H1 (cell line): ENCODE measurements around the gene EIF5A2. TPM values are rescaled to one million over a fixed set of nuclear protein-coding genes. Genes with fewer than 3 reads are reported as not detected.

ENCODE experiments used
- ATF3 ChIP-seq: IDR thresholded peaks from 2 replicates; pipeline ENCODE4 v1.6.1; 2011; ENCODE audit warnings: low read depth, mild to moderate bottlenecking, low read length; ENCODE audit not compliant: insufficient read depth
- BACH1 ChIP-seq: IDR thresholded peaks from 2 replicates; pipeline ENCODE4 v1.6.1; 2012; ENCODE audit warnings: low read length, improper control_type of control experiment
- CHD7 ChIP-seq: fragments of 300-600 bp; sonication (generic); IDR thresholded peaks from 2 replicates; pipeline ENCODE4 v1.7.1; 2012; ENCODE audit warnings: low read length, moderate library complexity, mild to moderate bottlenecking, inconsistent platforms; ENCODE audit not compliant: insufficient replicate concordance
- KDM5A ChIP-seq: fragments of 200-600 bp; IDR thresholded peaks from 2 replicates; pipeline ENCODE4 v1.7.1; 2012; ENCODE audit warnings: mild to moderate bottlenecking, low read length, inconsistent platforms, mixed read lengths
- MAX ChIP-seq: IDR thresholded peaks from 2 replicates; pipeline ENCODE4 v1.6.1; 2012; ENCODE audit warnings: inconsistent platforms
- POLR2A ChIP-seq, 2 experiments: IDR thresholded peaks; 1 replicate in 1 of 2; 2 replicates in 1 of 2; pipeline ENCODE4 v1.6.1; 2011; ENCODE audit warnings: low read depth in 2 of 2, low read length in 2 of 2, mild to moderate bottlenecking in 2 of 2; ENCODE audit errors: control extremely low read depth in 1 of 2
- USF2 ChIP-seq: IDR thresholded peaks from 2 replicates; pipeline ENCODE4 v1.6.1; 2011; ENCODE audit warnings: low read length, improper control_type of control experiment
- polyA plus RNA-seq, 7 experiments: library from polyadenylated mRNA; depleted of rRNA in 3 of 7; stranded (reverse) in 5 of 7; unstranded in 2 of 7; fragments of >200 nt in 5 of 7; fragments of 200-250 nt in 2 of 7; gene quantifications; 1 replicate in 5 of 7; 2 replicates in 1 of 7; 4 replicates in 1 of 7; pipeline versions ENCODE4 v1.2.1 to v1.2.3, GENCODE V29; 2011 to 2013; ENCODE audit warnings: missing spikeins in 2 of 7, mixed read lengths in 2 of 7
- total RNA-seq: library from RNA; stranded (reverse); fragmentation: NEBNext Ultra II Directional; extraction: Animal tissue kit (Norgen Biotek cat#: 25700); gene quantifications from 2 replicates; pipeline ENCODE4 v1.2.1, GENCODE V29; 2021

Gene EIF5A2
- total and polyA plus RNA-seq, 2 of the 8 experiments (the other 6 are each of a cell fraction or from before 2014, with no cell fraction given) = 1.5 to 15.0 TPM

- no peak for TF ChIP-seq CHD7
- TF ChIP-seq POLR2A (IDR thresholded peaks at IDR 0.05; ENCODE audit: control extremely low read depth in 1 of 2, low read depth in 2 of 2, low read length in 2 of 2) = no peak
- no peak for TF ChIP-seq KDM5A
- TF ChIP-seq MAX = no peak
- no peak for TF ChIP-seq BACH1
- TF ChIP-seq ATF3 = no peak
- no peak for TF ChIP-seq USF2
Observed at GRCh38 chr3:170942011-170942410, 33.6 kb upstream of the EIF5A2 start (continued).
